HPDE6-E6E7 (cell line): ENCODE measurements around the gene SNAP91.
"Not testable (repeated sequence)": the region's sequence is repeated elsewhere in the genome, so short reads cannot be mapped to it uniquely, and the experiment has no call there.

Experiments used
- DNase-seq: peaks from one replicate; pipeline ENCODE4 v3.0.0; 2011; ENCODE audit warnings: missing footprints; ENCODE audit errors: extremely low spot score

Gene SNAP91, protein sequence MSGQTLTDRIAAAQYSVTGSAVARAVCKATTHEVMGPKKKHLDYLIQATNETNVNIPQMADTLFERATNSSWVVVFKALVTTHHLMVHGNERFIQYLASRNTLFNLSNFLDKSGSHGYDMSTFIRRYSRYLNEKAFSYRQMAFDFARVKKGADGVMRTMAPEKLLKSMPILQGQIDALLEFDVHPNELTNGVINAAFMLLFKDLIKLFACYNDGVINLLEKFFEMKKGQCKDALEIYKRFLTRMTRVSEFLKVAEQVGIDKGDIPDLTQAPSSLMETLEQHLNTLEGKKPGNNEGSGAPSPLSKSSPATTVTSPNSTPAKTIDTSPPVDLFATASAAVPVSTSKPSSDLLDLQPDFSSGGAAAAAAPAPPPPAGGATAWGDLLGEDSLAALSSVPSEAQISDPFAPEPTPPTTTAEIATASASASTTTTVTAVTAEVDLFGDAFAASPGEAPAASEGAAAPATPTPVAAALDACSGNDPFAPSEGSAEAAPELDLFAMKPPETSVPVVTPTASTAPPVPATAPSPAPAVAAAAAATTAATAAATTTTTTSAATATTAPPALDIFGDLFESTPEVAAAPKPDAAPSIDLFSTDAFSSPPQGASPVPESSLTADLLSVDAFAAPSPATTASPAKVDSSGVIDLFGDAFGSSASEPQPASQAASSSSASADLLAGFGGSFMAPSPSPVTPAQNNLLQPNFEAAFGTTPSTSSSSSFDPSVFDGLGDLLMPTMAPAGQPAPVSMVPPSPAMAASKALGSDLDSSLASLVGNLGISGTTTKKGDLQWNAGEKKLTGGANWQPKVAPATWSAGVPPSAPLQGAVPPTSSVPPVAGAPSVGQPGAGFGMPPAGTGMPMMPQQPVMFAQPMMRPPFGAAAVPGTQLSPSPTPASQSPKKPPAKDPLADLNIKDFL

GRCh38 chr6:83708970-83709747, at the start of gene SNAP91:
Gene SNAP91 (minus strand): TSS chr6:83709101. CDS start chr6:83707927, 1,174 bp downstream.
- no peak for DNase-seq

DNA sequence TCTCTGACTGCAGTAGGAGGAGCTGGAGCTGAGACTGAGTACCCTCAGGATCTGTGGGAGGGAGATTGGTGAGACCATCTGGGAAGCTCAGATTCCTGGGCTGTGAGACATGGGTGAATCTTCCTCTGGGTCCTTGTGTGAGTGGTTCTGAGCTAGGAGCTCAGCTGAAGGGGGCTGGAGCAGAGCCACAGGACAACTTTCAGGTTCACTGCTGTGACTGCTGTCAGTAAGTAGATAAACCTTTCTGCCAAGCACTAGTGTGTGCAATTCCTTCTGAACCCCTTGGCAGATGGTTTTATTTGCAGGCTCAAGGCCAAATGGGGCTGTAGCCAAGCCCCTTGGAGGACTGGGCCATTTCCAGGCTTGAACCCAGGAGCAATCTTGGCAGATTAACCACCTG, 49.6 kb upstream of the SNAP91 start:
- no peak for DNase-seq

- no peak for DNase-seq
These were observed 48.1 kb upstream of the SNAP91 start for GRCh38 chr6:83757021-83757420.

- no peak for DNase-seq
These were observed 47.7 kb upstream of the SNAP91 start for GRCh38 chr6:83756565-83756964.

- DNase-seq: not testable (repeated sequence)
These were observed 43.5 kb upstream of the SNAP91 start for GRCh38 chr6:83752375-83752774.

DNA sequence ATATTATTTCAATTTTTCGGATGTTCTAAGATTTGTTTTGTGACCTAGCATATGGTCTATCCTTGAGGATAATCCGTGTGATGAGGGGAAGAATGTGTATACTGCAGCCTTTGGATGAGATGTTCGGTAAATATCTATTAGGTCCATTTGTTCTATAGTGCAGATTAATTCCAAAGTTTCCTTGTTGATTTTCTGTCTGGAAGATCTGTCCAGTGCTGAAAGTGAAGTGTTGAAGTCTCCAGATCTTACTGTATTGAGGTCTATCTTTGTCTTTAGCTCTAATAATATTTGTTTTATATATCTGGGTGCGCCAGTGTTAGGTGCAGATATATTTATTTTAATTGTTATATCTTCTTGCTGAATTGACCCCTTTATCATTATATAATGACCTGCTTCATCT, 32.2 kb upstream of the SNAP91 start:
- no peak for DNase-seq

GRCh38 chr6:83735461-83735860, 26.6 kb upstream of the SNAP91 start:
- DNase-seq: no peak

DNA sequence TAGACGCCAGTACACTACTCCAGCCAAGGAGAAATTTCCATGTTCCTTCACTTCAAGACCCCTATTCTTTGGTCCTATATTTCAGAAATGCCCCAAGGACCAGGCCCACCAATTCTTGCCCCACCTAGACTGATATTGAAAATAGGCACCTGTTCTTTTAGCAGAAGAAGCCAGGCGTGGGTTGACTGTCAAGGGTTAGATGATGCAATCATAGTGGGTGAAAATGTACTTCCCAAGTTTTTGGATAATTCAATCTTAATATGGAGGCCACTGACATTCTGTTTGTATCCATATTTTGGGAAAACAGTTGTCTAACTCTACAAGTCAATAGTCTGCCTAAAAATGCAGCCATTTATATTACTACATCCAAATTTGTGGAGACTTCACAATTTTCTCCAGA, 21.0 kb upstream of the SNAP91 start:
- no peak for DNase-seq

- DNase-seq: no peak
These were observed 14.0 kb upstream of the SNAP91 start for GRCh38 chr6:83722876-83723275.

DNA sequence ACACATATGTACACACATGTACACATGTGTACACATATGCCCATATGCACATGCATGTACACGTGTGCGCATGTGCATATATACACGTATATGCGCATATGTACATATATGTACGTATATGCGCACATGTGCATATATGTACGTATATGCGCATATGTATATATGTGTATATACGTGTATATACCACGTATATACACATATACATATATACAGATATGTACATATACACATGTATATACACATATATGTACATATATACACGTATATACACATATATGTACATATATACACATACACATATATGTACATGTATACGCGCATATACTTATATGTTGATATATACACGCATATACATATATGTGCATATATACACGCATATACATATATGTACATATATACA, 8.9 kb upstream of the SNAP91 start:
- DNase-seq: no peak

- DNase-seq: no peak
These were observed 3.1 kb upstream of the SNAP91 start for GRCh38 chr6:83711958-83712357.

DNA sequence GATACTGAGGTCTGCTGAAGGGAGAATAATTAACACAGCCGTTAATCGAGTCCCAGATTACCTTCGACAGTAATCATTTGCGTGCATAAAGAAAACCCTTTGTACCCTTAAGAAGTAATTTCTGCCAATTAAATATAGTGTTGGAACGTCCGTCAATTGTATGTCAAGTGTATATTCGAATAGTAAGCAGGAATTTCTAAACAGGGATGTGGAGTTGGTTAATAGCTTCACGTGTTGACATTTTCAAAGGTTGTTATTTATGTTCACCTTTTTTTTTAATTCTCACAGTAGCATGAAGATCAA, 798 bp upstream of the SNAP91 start:
- DNase-seq: no peak

DNA sequence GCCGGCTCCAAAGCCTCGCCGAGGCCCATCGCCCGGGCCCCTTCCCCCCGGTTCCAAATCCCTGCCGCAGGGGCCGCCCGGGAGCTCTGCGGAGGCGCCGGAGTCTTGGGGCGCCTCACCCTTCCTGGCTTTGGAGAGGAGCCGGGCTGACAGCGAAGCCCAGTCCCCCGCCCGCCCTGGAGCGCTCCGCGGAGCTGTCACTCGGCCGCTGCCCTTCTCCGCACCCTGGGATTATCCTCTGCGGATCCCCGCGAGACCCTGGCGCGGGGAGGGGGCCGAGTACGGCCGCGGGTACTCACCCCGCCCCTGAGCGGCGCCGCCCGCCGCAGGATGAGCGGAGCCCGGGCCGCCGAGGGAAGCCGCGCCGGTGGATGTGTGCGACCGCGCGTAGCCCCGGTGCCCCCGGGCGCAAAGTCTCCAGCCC, 343 bp downstream of the SNAP91 start:
- no peak for DNase-seq

DNA sequence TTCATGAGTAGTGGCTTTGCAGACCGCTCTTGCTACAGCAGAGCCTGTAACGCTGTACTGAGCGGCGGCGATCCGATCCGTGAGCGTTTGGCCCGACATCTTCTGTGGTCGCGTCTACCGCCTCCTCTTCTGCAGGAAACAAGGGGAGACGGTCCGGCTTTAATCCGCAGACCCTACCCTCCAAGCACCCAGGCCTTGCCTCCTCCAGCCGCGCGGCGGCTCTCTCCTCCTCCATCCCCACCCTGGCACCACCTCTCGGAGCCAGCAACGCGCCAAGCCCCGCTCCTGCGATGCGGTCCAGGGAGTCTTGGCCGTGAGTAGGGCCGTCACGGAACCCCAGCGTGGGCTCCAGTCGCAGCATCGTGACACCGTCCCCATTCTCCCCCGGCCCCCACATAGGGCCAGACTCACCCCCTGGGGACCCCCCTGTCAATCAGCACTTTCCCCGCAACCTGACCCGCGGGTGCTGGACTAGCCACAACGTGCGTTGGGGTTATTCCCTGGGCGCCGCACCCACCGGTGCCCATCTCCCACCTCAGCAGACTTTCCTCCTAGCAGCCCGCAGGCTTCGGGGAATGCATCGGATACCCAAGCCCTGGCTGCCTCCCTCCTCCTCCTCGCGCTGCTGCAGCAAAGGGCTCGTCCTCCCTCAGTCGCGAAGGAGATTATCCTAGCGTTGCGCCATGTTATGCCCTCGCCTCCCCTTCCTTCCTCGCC, 914 bp downstream of the SNAP91 start:
- DNase-seq: no peak

GRCh38 chr6:83702749-83703148, 6.2 kb downstream of the SNAP91 start:
- DNase-seq: no peak

DNA sequence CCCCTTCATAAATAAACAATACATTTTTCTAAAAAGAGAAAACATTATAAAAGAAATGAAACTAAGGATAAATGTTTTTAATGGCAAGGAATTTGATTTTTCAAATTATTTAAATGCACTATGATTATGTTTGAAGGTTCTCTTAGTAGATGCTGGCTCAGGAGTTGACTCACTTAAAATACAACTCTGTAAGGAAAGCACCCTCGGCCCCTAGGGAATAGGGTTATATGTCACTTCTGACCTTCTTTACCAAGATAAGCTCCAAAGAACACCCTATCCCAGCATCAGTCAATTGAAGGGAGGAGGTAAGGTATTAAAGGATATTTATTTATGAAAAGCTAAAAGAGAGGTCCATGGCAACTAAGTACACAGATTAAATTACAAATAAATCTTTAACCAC, 6.8 kb downstream of the SNAP91 start:
- DNase-seq: no peak

GRCh38 chr6:83696674-83697073, 12.2 kb downstream of the SNAP91 start:
- no peak for DNase-seq

DNA sequence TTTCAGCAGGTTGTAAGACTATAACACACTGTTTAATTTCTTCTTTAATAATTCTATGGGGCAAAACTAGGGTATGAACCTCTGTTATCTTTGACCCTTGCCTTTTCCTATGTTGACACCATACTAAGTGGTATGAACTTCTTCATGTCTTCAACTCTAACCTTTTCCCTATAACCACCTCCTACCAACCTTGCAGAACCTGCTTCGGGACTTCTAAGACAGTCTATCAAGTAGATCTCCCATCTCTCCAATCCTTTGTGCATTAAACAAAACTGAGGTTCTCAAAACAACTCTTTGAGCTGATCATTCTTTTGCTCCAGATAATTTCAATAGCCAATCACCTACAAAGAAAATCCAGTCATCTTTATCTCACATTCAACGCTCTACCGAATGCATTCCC, 23.4 kb downstream of the SNAP91 start:
- no peak for DNase-seq

GRCh38 chr6:83677791-83678190, 31.1 kb downstream of the SNAP91 start:
- no peak for DNase-seq

DNA sequence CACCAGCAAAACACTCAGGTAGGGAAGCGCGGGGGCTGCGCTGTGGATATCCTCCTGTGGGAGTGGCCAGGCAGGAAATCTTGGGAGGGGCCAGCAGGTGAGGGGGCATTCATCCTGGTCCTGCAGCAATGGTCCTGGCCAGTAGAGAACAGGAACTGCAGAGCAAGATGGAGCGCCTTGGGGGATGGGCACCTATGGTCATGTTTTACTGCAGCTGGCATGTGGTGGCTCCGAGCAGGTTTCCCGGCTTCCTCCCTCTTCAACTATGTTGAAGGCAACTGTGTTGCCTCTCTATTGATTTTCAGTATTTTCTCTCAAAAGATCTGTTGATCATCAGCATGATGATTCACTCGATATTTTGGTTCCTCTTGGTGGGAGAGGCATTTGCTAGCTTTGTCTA, 70.9 kb downstream of the SNAP91 start:
- DNase-seq: no peak

- DNase-seq: no peak
These were observed 72.1 kb downstream of the SNAP91 start for GRCh38 chr6:83636800-83637199.

DNA sequence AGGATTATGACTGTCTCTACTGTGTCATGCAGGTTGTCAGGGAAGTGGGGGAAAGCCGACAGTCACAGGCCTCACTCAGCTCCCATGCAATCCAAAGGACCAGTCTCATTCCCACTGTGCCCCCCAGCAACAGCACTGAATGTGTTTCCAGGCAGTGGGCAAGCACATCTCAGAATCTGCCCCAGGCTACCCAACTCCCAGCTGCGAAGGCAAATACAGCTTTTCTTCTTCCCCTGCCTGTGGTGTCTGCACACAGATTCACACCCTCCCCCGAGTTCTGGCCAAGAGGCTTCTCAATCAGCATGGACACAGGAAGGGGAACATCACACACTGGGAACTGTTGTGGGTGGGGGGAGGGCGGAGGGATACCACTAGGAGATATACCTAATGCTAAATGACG, 75.3 kb downstream of the SNAP91 start:
- no peak for DNase-seq
